Measurements from ENCODE around the gene UPK3A.

DNA sequence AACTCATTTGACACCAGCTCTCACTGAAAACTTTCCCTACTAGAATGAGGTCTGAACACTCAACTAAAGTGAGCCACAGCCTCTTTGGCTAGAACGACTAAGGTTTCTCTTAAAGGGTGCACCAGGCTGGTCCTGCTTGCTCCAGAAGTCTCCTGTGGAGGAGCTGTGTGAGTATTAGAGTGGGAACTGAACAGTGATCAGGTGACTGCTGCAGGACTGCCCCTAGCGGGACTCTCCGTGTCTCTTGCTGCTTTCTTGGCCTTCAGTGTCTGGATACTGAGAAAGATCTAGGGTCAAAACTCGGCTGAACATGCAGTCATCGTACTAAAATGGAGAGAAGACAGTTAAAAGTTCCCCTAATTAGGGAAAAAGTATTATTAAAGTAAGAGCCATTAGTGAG lies 59.6 kb downstream of the UPK3A start:
- TF ChIP-seq POLR2AphosphoS5 (IDR thresholded peaks at IDR 0.05; ENCODE audit: low read depth, low read length) (no peak), POLR2A (IDR thresholded peaks at IDR 0.05; ENCODE audit: low read depth, low read length) (no peak), PAX5 (IDR thresholded peaks at IDR 0.05; ENCODE audit: insufficient read depth, low read length, severe bottlenecking) (no peak)
